Esophagus mucosa (tissue), 1 donor: ENCODE data around the gene CLCC1. TPM values are rescaled to one million over a fixed set of nuclear protein-coding genes. Genes with fewer than 3 reads are reported as not detected.
"Not testable (repeated sequence)": the region's sequence is repeated elsewhere in the genome, so short reads cannot be mapped to it uniquely, and the experiment has no call there.

Source experiments
- ATAC-seq: fragments of 200-7000 bp; cut with Tn5 transposase; one replicate; pipeline ENCODE4 v1.9.1; 2020
- total RNA-seq: library from RNA; stranded (reverse); gene quantifications from one replicate; pipeline ENCODE4 v1.2.4, GENCODE V29; 2023
- donor health status: DM: yes; HTN: yes; CAD: no.

CLCC1 gene, protein sequence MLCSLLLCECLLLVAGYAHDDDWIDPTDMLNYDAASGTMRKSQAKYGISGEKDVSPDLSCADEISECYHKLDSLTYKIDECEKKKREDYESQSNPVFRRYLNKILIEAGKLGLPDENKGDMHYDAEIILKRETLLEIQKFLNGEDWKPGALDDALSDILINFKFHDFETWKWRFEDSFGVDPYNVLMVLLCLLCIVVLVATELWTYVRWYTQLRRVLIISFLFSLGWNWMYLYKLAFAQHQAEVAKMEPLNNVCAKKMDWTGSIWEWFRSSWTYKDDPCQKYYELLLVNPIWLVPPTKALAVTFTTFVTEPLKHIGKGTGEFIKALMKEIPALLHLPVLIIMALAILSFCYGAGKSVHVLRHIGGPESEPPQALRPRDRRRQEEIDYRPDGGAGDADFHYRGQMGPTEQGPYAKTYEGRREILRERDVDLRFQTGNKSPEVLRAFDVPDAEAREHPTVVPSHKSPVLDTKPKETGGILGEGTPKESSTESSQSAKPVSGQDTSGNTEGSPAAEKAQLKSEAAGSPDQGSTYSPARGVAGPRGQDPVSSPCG
- total RNA-seq = 10.3 TPM

GRCh38 chr1:108963052-108963686 is at the start of gene CLCC1:
Gene CLCC1 (minus strand): TSS chr1:108963484. CDS start chr1:108950437, 13,047 bp downstream.
- peak; percentile 96 for ATAC-seq

DNA sequence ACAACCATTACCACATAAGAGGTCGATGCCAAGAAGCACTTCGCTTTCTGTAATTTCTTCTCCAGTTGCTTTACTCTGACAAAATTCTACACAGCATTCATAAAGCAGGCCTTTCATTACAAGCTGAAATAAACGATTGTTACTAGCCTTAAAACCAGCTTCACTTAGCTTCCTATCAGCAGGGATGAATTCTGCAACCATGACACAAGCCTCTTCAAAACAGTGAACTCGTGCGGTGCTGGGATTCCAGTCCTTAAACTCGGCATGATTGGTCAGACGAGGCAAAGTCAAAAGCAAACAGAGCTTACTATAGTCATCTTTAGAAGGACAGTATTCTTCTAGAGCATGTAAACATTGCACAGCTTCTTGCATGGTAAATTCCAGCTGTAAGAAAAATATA is 48.1 kb upstream of the CLCC1 start:
- no peak for ATAC-seq

DNA sequence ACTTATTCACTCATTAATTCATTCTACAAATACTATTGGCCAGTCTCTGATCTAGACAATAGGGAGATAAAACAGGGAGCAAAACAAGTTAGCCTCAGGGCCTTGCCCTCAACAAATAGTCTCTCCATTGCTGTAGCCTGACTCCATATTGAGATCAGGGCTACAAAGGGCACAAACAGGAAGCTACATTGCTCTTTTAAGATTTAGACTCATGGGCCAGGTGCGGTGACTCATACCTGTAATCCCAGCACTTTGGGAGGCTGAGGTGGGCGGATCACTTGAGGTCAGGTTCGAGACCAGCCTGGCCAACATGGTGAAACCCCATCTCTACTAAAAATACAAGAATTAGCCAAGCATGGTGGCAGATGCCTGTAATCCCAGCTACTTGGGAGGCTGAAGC is 33.3 kb upstream of the CLCC1 start:
- peak; percentile 62 for ATAC-seq

- ATAC-seq = no peak
These were observed 19.8 kb upstream of the CLCC1 start for GRCh38 chr1:108983114-108983513.

GRCh38 chr1:108976658-108977057 is 13.4 kb upstream of the CLCC1 start:
- no peak for ATAC-seq

DNA sequence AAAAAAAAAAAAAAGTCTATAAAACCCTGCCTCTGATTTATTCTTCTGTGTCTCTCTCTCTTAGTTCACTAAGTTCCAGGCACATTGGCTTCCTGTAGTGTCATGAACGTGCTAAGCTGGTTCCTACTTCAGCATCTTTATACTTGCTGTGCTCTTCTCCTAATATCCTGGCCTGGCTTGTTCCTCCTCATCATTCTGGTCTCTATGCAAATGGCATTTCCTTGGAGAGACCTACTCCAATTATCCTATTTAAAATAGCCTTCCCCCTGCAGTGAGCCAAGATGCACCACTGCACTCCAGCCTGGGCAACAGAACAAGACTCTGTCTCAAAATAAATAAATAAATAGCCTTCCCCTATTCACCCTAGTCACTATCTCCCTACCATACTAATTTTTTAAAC is 9.7 kb upstream of the CLCC1 start:
- ATAC-seq = no peak

- ATAC-seq = no peak
These were observed 6.1 kb upstream of the CLCC1 start for GRCh38 chr1:108969346-108969745.

DNA sequence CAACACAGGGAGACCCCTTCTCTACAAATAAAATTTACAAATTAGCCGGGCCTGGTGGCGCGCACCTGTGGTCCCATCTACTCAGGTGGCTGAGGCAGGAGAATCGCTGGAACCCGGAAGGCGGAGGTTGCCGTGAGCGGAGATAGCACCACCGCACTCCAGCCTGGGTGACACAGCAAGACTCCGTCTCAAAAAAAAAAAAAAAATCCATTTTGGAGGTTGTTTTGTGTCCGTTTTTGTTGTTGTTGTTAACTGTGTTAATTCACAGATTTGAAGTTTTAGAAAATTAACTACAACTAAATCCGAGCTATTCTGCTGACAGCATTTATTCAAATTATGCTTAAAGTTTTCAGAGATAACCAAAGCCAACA is 618 bp downstream of the CLCC1 start:
- no peak for ATAC-seq

GRCh38 chr1:108961752-108962486 is 1.4 kb downstream of the CLCC1 start:
- peak; percentile 25 for ATAC-seq

DNA sequence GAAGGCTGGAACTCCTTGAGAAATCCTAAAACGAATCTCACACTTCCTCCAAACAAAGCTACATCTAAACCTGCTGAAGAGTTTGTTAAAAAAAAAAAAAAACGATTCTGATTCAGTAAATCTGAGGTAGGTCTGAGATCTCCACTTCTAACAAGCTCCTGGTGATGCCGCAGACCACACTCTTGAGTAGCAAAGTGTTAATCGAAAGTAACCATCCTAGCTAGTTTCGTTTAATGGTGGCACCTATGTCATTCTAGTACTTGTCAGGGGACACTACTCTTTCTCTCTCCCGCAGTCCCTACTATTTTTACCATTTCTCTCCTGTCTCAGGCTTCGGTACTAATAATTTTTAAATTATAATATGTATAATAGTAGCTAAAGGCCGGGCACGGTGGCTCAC is 2.1 kb downstream of the CLCC1 start:
- no peak for ATAC-seq

- ATAC-seq = no peak
These were observed 2.6 kb downstream of the CLCC1 start for GRCh38 chr1:108960719-108961118.

GRCh38 chr1:108957888-108958287 is 5.4 kb downstream of the CLCC1 start:
- ATAC-seq = no peak

GRCh38 chr1:108955881-108956280 is 7.4 kb downstream of the CLCC1 start:
- no peak for ATAC-seq

DNA sequence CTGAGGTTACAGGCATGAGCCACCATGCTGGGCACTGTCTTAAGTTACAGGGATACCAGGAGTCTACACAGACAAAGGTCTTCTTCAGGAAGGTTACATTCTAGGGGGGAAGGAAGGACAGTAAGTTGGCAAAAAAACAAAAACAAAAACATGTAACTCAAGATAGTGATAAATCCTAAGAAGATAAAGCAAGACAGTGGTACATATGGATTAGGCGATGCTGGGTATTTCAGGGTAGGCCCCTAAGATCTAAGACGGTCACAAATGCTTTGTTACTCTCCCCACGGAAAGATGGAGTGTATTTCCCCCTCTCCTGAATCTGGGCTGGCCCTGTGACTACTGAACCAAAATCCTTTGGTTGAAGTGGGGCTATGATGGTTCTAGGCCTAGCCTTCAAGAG is 8.2 kb downstream of the CLCC1 start:
- no peak for ATAC-seq

DNA sequence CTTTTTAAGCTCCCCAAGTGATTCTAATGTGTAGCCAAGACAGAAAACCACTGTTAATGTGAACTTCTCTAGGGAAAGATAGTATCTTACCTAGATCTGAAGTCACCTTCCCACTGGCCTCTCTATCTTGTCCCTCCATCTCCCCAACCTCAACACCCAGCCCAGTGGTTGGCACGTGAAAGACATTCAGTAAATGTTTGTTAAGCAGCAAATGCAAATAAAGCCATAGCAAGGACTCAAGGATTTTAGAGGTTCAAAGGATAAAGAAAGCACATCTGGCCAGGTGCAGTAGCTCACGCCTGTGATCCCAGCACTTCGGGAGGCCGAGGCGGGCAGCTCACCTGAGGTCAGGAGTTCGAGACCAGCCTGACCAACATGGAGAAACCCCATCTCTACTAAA is 9.8 kb downstream of the CLCC1 start:
- ATAC-seq = no peak

DNA sequence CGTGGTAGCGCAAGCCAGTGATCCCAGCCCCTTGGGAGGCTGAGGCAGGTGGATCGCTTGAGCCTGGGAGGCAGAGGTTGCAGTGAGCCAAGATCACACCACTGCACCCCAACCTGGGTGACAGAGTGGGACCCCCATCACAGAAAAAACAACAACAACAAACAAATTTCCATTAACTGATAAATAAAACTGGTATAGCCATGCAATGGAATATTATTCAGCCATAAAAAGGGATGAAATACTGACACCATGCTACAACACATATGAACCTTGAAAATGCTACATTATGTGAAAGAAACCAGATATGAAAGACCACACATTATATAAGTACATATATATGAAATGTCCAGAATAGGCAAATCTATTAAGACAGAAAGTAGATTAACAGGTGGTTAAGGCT is 12.0 kb downstream of the CLCC1 start:
- ATAC-seq = no peak

DNA sequence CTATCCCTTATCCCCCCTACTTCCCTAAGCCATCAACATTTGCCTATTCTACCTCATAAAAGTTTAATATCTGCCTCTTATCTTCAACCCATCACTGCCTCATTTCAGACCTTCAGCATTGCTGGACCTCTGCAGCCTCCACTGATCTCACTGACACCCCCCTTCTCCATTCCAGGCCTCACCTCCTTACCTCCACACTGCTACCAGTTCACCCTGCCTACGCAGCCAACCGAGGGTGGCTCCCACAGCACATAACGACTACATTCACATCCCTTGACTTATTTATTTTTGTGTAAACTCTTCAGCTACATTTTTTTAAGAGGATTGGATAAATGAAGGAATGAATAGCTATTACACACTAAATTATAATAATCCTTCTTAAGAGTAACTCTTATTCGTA is 14.2 kb downstream of the CLCC1 start:
- ATAC-seq = no peak

DNA sequence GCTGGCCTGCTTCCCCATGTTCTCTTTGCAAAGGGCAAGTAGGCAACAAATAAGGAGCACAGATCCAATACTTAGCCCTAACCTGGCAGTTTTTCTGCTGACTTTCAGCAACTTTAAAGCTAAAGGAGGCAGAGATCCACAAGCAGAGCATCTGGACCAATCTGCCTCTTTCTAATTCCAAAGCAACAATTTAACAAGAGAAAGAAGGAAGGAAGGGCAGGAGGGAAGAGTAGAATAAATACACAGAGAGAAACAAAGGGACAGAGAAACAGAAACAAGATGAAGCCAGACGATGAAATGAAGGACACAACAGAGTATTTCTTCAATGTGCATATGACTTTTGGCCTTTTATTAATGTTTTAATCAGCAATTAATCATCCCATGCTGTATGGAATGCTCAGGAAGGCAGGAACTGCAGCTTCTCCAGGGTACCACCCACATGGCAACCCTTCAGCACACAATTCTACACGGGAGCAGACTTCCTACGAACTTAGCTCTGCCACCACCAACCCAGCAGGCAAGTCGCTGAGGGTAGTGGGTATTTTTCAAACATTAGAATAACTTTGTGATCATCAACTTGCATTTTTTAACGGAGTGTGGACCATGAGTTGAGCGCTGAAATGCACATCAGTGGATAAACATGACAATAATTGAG is 15.3 kb downstream of the CLCC1 start:
- no peak for ATAC-seq

DNA sequence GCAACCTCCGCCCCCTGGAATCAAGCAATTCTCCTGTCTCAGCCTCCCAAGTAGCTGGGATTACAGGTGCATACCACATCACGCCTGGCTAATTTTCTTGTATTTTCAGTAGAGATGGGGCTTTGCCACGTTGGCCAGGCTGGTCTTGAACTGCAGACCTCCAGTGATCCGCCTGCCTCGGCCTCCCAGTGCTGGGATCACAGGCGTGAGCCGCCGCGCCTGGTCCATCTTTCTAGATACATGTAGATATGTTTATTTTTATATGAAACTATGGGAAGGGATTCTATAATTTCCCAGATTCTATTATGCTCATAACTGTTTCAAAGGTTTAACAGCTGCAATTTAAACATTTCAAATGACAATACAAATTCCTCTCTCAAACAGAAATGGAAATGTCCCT is 27.1 kb downstream of the CLCC1 start:
- no peak for ATAC-seq

DNA sequence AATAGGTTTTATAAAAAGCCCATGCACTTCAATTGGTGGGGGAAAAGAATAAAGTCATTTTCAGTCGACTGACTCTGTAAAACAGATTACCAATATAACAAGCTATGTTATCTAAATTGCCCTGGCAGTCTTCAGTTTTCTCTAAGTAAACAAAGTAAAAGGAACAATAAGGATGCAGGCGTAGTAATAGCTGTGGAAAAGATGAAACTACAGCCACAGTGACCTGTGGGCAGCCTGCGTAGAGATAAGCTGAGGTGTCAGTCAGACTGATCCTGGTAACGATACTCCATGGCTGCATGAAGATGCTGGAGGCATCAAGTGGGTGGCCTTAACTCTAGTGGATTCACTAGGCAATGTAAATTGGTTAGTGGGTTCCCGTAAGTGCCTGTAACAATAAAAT is 29.3 kb downstream of the CLCC1 start:
- ATAC-seq = no peak

DNA sequence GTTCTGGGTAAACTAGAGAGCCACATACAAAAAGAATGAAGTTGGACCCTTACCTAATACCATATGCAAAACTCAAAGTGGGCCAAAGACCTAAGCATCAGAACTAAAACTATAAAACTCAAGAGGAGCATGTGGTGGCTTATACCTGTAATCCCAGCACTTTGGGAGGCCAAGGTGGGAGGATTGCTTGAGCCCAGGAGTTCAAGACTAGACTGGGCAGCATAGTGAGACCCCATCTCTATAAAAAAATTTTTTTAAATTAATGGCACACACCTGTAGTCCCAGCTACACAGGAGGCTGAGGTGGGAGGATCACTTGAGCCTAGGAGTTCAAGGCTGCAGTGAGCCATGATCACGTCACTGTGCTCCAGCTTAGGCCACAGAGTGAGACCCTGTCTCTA is 35.7 kb downstream of the CLCC1 start:
- ATAC-seq = not testable (repeated sequence)

GRCh38 chr1:108925920-108926319 is 37.4 kb downstream of the CLCC1 start:
- no peak for ATAC-seq

GRCh38 chr1:108916788-108917187 is 46.5 kb downstream of the CLCC1 start:
- no peak for ATAC-seq
